GM12872 (cell line): ENCODE measurements around the gene RPS25.
A peak's percentile ranks its signal among the peaks of the same experiment; 100 is the strongest.

Experiments used
- CTCF ChIP-seq: IDR thresholded peaks from 3 replicates; pipeline ENCODE4 v1.5.1; 2011; ENCODE audit warnings: low read depth, mild to moderate bottlenecking, low read length, moderate library complexity; ENCODE audit not compliant: insufficient read depth

The RPS25 gene

DNA sequence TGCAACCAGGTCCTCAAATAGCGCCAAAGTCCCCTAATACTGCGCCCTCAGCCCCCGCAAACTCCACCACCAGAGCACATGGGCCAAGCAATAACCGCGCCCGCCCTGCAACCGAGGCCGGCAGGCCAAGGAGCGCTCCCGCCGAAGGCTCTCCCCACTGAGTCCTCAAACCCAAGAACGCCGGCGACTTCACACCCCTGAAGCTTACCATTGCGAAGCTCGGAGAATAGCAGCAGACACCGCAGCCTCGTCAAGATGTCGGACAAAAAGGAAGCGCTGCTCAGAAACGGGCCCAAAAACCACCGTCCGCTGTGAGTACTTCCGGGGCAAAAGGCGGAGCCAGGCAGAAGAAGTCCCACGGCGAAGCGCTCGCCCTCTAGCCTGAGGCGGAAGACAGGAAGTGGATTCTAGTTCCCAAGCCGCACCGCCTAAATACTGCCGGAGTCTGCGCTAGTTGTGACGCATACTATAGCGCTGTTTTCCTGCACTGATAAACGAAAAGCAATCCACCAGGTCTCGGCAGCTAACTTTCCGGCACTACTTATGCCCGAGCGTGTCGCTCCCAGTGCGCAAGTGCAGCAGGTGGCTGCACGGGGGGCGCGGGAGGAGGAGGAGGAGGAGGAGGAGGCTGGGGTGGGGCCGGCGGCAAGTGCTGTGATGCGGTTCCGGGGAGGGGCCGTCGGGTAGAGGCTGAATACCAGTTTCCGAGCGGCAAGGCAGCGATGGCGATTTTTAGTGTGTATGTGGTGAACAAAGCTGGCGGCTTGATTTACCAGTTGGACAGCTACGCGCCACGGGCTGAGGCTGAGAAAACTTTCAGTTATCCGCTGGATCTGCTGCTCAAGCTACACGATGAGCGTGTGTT is at the start of gene RPS25, which contains the start of gene TRAPPC4:
Gene RPS25 (minus strand): TSS at position 270 of the 865 bp plus-strand sequence. CDS start 59 bp downstream, at position 211.
Gene TRAPPC4 (plus strand): TSS at position 693 of the 865 bp plus-strand sequence. CDS start 30 bp downstream, at position 723.
- TF ChIP-seq CTCF, result no peak

DNA sequence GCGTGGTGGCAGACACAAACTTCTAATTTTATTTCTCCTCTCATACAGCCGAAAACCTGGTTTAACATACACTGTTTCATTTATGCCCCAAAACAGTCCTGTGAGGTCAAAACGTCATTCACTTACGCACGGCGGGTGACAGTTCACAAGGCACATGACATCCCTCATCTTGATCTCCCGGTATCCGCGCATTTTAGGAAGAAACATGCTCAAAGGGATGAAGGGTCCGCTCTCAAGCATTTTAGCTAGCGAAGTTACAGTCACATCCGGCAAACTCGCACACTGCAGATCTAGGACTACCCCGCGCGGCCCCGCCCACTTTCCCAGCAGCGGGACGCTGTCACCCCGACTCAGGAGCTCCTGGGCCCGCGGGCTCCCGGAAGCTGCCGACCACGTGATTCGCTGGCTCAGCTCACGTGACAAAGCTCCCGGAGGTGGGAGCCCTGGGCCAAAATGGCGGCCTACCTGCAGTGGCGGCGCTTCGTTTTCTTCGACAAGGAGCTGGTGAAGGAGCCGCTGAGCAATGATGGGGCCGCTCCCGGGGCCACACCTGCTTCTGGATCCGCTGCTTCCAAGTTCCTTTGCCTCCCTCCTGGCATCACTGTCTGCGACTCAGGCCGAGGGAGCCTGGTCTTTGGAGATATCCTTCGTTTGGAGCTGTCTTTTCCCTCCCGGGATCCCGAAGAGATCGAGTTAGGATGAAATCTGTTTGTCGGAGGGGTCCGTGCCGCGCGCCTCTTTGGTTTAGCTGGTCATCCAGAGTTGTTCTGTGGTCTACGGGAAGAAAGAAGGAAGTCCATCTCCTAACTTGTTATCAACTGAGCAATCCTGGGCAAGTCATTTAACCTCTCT is 49.5 kb upstream of the RPS25 start, which contains the start of gene VPS11:
Gene VPS11 (plus strand): TSS at position 448 of the 852 bp plus-strand sequence. CDS start 6 bp downstream, at position 454.
- TF ChIP-seq CTCF, result no peak

DNA sequence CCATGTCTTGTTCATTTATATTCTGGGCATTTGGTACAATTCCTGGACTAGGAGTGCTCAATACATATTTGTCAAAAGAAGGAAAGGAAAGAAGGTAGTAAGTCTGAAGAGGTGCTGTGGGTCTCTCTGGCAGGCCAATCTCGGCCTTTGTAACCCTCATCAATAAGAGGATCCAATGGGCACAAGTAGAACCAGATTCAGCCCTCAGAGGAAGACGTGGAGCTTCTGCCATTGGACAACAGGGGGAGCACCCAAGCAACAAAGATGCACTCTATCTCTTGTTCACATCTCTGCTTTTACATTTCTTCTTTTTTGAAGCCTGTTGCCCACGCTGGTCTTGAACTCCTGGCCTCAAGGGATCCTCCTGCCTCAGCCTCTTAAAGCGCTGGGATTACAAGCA is 47.2 kb upstream of the RPS25 start:
- peak; percentile 80 for TF ChIP-seq CTCF

DNA sequence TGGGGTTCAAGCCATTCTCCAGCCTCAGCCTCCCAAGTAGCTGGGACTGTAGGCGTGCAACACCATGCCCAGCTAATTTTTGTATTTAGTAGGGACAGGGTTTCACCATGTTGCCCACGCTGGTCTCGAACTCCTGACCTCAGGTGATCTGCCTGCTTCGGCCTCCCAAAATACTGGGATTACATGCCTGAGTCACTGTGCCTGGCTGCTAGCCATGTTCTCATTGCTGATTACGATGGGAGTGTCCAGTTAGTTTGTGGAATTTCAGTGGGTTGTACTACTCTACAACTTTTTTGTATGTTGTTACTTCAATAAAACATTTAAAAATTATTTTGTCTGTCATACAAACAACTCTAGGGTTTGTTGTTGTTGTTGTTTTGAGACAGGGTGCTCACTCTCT is 44.6 kb upstream of the RPS25 start:
- TF ChIP-seq CTCF, result no peak

GRCh38 chr11:119061256-119061655 is 43.1 kb upstream of the RPS25 start:
- TF ChIP-seq CTCF, result no peak

- 0 out of 3 replicates have a peak, but pooled peaks have one; percentile 21 for TF ChIP-seq CTCF
Observed at GRCh38 chr11:119057000-119057769, 39.0 kb upstream of the RPS25 start, which contains the start of gene HYOU1. TSS of gene HYOU1 (minus strand) at chr11:119057205. CDS start at chr11:119056160, 1,045 bp downstream.
